HCT116 (cell line): ENCODE results near the gene VIPR2. TPM values are rescaled to one million over a fixed set of nuclear protein-coding genes. Genes with fewer than 3 reads are reported as not detected.

Experiments used
- ATAC-seq: fragments of 200-7000 bp; cut with Tn5 transposase; 2 replicates; pipeline ENCODE4 v1.9.1; 2020; ENCODE audit warnings: mild to moderate bottlenecking, moderate library complexity
- BruUV-seq: library from RNA; stranded (reverse); fragments of 400-500 nt; replicated peaks from 2 replicates; lab custom pipeline; 2021; lab: Mats Ljungman, UMichigan
- CTCF ChIA-PET: fragments of 300-600 bp; sonication (Branson Sonifier 250); formaldehyde crosslinking; loops from one replicate; lab custom pipeline; 2021; ENCODE audit warnings: antibody characterized with exemption; lab: Charles Lee
- POLR2A ChIA-PET: fragments of 300-600, 350-600 bp; sonication (Branson Sonifier 250); formaldehyde crosslinking; loops from one replicate; lab custom pipeline; 2021; ENCODE audit warnings: antibody characterized with exemption; lab: Charles Lee
- RAD21 ChIA-PET, 2 experiments: fragments of 300-600 bp; sonication (Branson Sonifier 250); formaldehyde crosslinking; loops; one replicate each; lab custom pipeline; 2023; ENCODE audit warnings: low total read pairs in 2 of 2; ENCODE audit not compliant: uncharacterized antibody in 2 of 2, unreplicated experiment in 2 of 2, low non-redundant PET in 1 of 2; lab: Charles Lee
- DNase-seq: peaks from one replicate; pipeline ENCODE4 v3.0.0-alpha.2; 2010; ENCODE audit warnings: low read depth, low spot score
- H2AFZ ChIP-seq: fragments of 200-600 bp; shearing (Covaris generic), sonication (generic); 2 replicates; pipeline ENCODE4 v1.6.1; 2017; ENCODE audit warnings: low read depth, mixed run types, mixed read lengths, antibody characterized with exemption, low read length; ENCODE audit not compliant: poor library complexity, severe bottlenecking
- H3K27ac ChIP-seq: 2 replicates; pipeline ENCODE4 v1.5.1; 2012; ENCODE audit warnings: low read depth, low read length
- H3K27me3 ChIP-seq: fragments of 200-600 bp; sonication (generic); 2 replicates; pipeline ENCODE4 v1.6.1; 2016; ENCODE audit warnings: mixed run types, low read length, mixed read lengths; ENCODE audit not compliant: insufficient read depth
- H3K36me3 ChIP-seq, 2 experiments: fragments of 200-500 bp in 1 of 2; fragments of 200-600 bp in 1 of 2; sonication (Bioruptor generic) in 1 of 2; sonication (generic) in 1 of 2; 2 replicates each; pipeline versions ENCODE4 v1.5.1 to v1.6.1; 2014 to 2016; ENCODE audit warnings: low read length in 2 of 2, inconsistent platforms in 1 of 2, mixed read lengths in 1 of 2, mixed run types in 1 of 2; ENCODE audit not compliant: insufficient read depth in 2 of 2, control insufficient read depth in 1 of 2
- H3K4me1 ChIP-seq, 2 experiments: fragments of 200-600 bp in 1 of 2; sonication (generic) in 1 of 2; 2 replicates each; pipeline versions ENCODE4 v1.5.1 to v1.6.1; 2012 to 2017; ENCODE audit warnings: low read length in 2 of 2, inconsistent platforms in 1 of 2, mild to moderate bottlenecking in 1 of 2, mixed read lengths in 1 of 2, mixed run types in 1 of 2, moderate library complexity in 1 of 2; ENCODE audit not compliant: insufficient read depth in 2 of 2, control insufficient read depth in 1 of 2
- H3K4me2 ChIP-seq: fragments of 200-600 bp; sonication (generic); 2 replicates; pipeline ENCODE4 v1.6.1; 2017; ENCODE audit warnings: mixed run types, low read length, mixed read lengths
- H3K4me3 ChIP-seq, 2 experiments: fragments of 200-600 bp in 1 of 2; sonication (generic) in 1 of 2; replicated peaks in 1 of 2; 2 replicates each; pipeline ENCODE4 v1.5.1; 2011 to 2016; ENCODE audit warnings: low read length in 2 of 2, control low read depth in 1 of 2, low read depth in 1 of 2, mild to moderate bottlenecking in 1 of 2, mixed read lengths in 1 of 2, mixed run types in 1 of 2
- H3K79me2 ChIP-seq: fragments of 200-600 bp; sonication (generic); 2 replicates; pipeline ENCODE4 v1.6.1; 2017; ENCODE audit warnings: mild to moderate bottlenecking, mixed run types, low read length, moderate library complexity, mixed read lengths; ENCODE audit not compliant: insufficient read depth
- H3K9ac ChIP-seq: fragments of 200-600 bp; sonication (generic); 2 replicates; pipeline ENCODE4 v1.6.1; 2016; ENCODE audit warnings: low read length, mixed read lengths
- H3K9me2 ChIP-seq: fragments of 200-600 bp; sonication (generic), shearing (Covaris generic); 2 replicates; pipeline ENCODE4 v1.6.1; 2017; ENCODE audit warnings: mixed run types, mild to moderate bottlenecking, moderate library complexity; ENCODE audit not compliant: insufficient read depth
- H3K9me3 ChIP-seq, 2 experiments: fragments of 200-500 bp in 1 of 2; fragments of 200-600 bp in 1 of 2; sonication (Bioruptor generic) in 1 of 2; sonication (generic) in 1 of 2; 2 replicates each; pipeline ENCODE4 v1.6.1; 2014 to 2017; ENCODE audit warnings: low read length in 2 of 2, mixed read lengths in 2 of 2, inconsistent platforms in 1 of 2, low read depth in 1 of 2, mild to moderate bottlenecking in 1 of 2, mixed run types in 1 of 2, moderate library complexity in 1 of 2; ENCODE audit not compliant: control insufficient read depth in 1 of 2, insufficient read depth in 1 of 2
- H4K20me1 ChIP-seq: fragments of 200-600 bp; sonication (generic), shearing (Covaris generic); 2 replicates; pipeline ENCODE4 v1.6.1; 2017; ENCODE audit warnings: mixed run types, mild to moderate bottlenecking, moderate library complexity; ENCODE audit not compliant: insufficient read depth
- CEBPB ChIP-seq: IDR thresholded peaks from 2 replicates; pipeline ENCODE4 v1.6.1; 2012; ENCODE audit warnings: low read depth
- EGR1 ChIP-seq: IDR thresholded peaks from 2 replicates; pipeline ENCODE4 v1.6.1; 2012; ENCODE audit warnings: low read depth
- EZH2phosphoT487 ChIP-seq: fragments of 200-600 bp; IDR thresholded peaks from 2 replicates; pipeline ENCODE4 v1.6.1; 2018; ENCODE audit warnings: antibody characterized with exemption, borderline replicate concordance
- FOSL1 ChIP-seq: IDR thresholded peaks from 2 replicates; pipeline ENCODE4 v1.6.1; 2012; ENCODE audit warnings: low read depth
- JUND ChIP-seq: IDR thresholded peaks from 2 replicates; pipeline ENCODE4 v1.6.1; 2012
- MAX ChIP-seq: IDR thresholded peaks from 2 replicates; pipeline ENCODE4 v1.6.1; 2012
- POLR2AphosphoS5 ChIP-seq: IDR thresholded peaks from 2 replicates; pipeline ENCODE4 v1.6.1; 2011; ENCODE audit warnings: mild to moderate bottlenecking, low read depth, low read length, moderate library complexity
- REST ChIP-seq: IDR thresholded peaks from 2 replicates; pipeline ENCODE4 v1.6.1; 2012; ENCODE audit warnings: low read depth
- SIN3A ChIP-seq: IDR thresholded peaks from 2 replicates; pipeline ENCODE4 v1.6.1; 2012; ENCODE audit warnings: low read depth
- TCF7L2 ChIP-seq: IDR thresholded peaks from 2 replicates; pipeline ENCODE4 v1.7.0; 2011; ENCODE audit warnings: borderline replicate concordance, inconsistent platforms; ENCODE audit not compliant: insufficient read depth, insufficient read length; ENCODE audit errors: extremely low read depth
- YY1 ChIP-seq: IDR thresholded peaks from 2 replicates; pipeline ENCODE4 v1.6.1; 2011; ENCODE audit warnings: low read length, low read depth, moderate library complexity, mild to moderate bottlenecking; ENCODE audit not compliant: insufficient replicate concordance; ENCODE audit errors: extremely low read depth
- ZFX ChIP-seq: fragments of 450-650 bp; IDR thresholded peaks from 2 replicates; pipeline ENCODE4 v1.6.1; 2017
- ZNF274 ChIP-seq: fragments of 200-500 bp; sonication (Bioruptor generic); IDR thresholded peaks from 2 replicates; pipeline ENCODE4 v1.6.1; 2014; ENCODE audit warnings: mild to moderate bottlenecking, low read depth, low read length, inconsistent platforms
- intact Hi-C: fragments of 100-400 bp; cut with micrococcal nuclease; formaldehyde crosslinking; loops from 2 replicates; pipeline ENCODE4 v1.10.0; 2022
- total RNA-seq: library from RNA; stranded (reverse); gene quantifications from one replicate; pipeline ENCODE4 v1.2.1, GENCODE V29; 2021; ENCODE audit not compliant: unreplicated experiment

Gene VIPR2
- total RNA-seq, 1 experiment from 2014 or later: 0.10 TPM

- no peak for DNase-seq
- H3K4me2 ChIP-seq: no peak overlapping the region
- no peaks in the 10 kb centered on the region for H3K36me3 ChIP-seq
- H3K4me1 ChIP-seq: no peaks in the 10 kb centered on the region
- RAD21 ChIA-PET: no interaction called here
- CTCF ChIA-PET: no interaction called here
- BruUV-seq: no TSS peak
- no peak overlapping the region for H3K9ac ChIP-seq
- POLR2A ChIA-PET: no interaction called here
- no peaks in the 10 kb centered on the region for H3K9me2 ChIP-seq
- H3K4me3 ChIP-seq: no peak overlapping the region
- H3K9me3 ChIP-seq: no peaks in the 10 kb centered on the region
- TF ChIP-seq SIN3A (no peak), REST (no peak), CEBPB (no peak), EGR1 (no peak), ZNF274 (no peak), POLR2AphosphoS5 (no peak), EZH2phosphoT487 (no peak), TCF7L2 (no peak), MAX (no peak), YY1 (no peak), FOSL1 (no peak), ZFX (no peak), JUND (no peak)
- TF ChIP-seq, all 23 proteins: peak for 0
- H4K20me1 ChIP-seq: no peaks in the 10 kb centered on the region
- intact Hi-C loops: no loop called here
- no peaks in the 10 kb centered on the region for H3K79me2 ChIP-seq
- H3K27me3 ChIP-seq: peaks cover 4% of the 10 kb centered on the region; the same call in 1 of the 2 replicates
- no peak overlapping the region for H3K27ac ChIP-seq
- no peak overlapping the region for H2AFZ ChIP-seq
- ATAC-seq: no peak
Observed at GRCh38 chr7:159151231-159151630, 6.6 kb upstream of the VIPR2 start.
